PFSK-1 (cell line): ENCODE measurements around the gene ZSCAN23.

Experiments
- FOXP2 ChIP-seq: optimal IDR thresholded peaks from 2 replicates; pipeline ENCODE3; 2011; ENCODE audit warnings: borderline replicate concordance, control low read depth, inconsistent platforms; ENCODE audit not compliant: insufficient read depth; ENCODE audit errors: extremely low read length, extremely low read depth
- POLR2AphosphoS5 ChIP-seq: IDR thresholded peaks from 2 replicates; pipeline ENCODE4 v1.6.1; 2012; ENCODE audit warnings: low read depth, mild to moderate bottlenecking, control low read depth, low read length, moderate library complexity
- REST ChIP-seq, 2 experiments: IDR thresholded peaks; 2 replicates each; pipeline versions ENCODE4 v1.6.1 to v1.8.0; 2011 to 2012; ENCODE audit warnings: low read depth in 2 of 2, low read length in 2 of 2, control low read depth in 1 of 2, inconsistent platforms in 1 of 2, mild to moderate bottlenecking in 1 of 2, moderate library complexity in 1 of 2; ENCODE audit not compliant: insufficient read depth in 1 of 2
- SIN3A ChIP-seq: IDR thresholded peaks from 2 replicates; pipeline ENCODE4 v1.6.1; 2012; ENCODE audit warnings: mild to moderate bottlenecking, low read length, moderate library complexity, borderline replicate concordance; ENCODE audit not compliant: insufficient read depth
- TAF1 ChIP-seq: IDR thresholded peaks from 2 replicates; pipeline ENCODE4 v1.6.1; 2012; ENCODE audit warnings: low read length, control low read depth, borderline replicate concordance; ENCODE audit not compliant: insufficient read depth

- TF ChIP-seq REST (IDR thresholded peaks at IDR 0.05; ENCODE audit: insufficient read depth in 1 of 2, low read depth in 2 of 2, low read length in 2 of 2) (no peak), POLR2AphosphoS5 (no peak), FOXP2 (no peak), TAF1 (no peak), SIN3A (no peak)
Measured at GRCh38 chr6:28468056-28468455, 24.8 kb upstream of the ZSCAN23 start.
